Hematopoietic multipotent progenitor cell treated with erythropoietin and hydrocortisone succinate and interleukin-3 and kit ligand, for 8 days (in vitro differentiated cells): ENCODE measurements around the gene SPANXN3.
"Not testable (repeated sequence)": the region's sequence is repeated elsewhere in the genome, so short reads cannot be mapped to it uniquely, and the experiment has no call there.

ENCODE experiments used
- DNase-seq: peaks from one replicate; pipeline ENCODE4 v3.0.0-alpha.2; 2015

Gene SPANXN3, protein sequence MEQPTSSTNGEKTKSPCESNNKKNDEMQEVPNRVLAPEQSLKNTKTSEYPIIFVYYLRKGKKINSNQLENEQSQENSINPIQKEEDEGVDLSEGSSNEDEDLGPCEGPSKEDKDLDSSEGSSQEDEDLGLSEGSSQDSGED

GRCh38 chrX:143517375-143517774 is at the start of gene SPANXN3:
SPANXN3 (minus strand) TSS chrX:143517475; CDS start chrX:143517391, 84 bp downstream.
- not testable (repeated sequence) for DNase-seq

- DNase-seq: no peak
These were observed 18.9 kb upstream of the SPANXN3 start for GRCh38 chrX:143536176-143536575.

DNA sequence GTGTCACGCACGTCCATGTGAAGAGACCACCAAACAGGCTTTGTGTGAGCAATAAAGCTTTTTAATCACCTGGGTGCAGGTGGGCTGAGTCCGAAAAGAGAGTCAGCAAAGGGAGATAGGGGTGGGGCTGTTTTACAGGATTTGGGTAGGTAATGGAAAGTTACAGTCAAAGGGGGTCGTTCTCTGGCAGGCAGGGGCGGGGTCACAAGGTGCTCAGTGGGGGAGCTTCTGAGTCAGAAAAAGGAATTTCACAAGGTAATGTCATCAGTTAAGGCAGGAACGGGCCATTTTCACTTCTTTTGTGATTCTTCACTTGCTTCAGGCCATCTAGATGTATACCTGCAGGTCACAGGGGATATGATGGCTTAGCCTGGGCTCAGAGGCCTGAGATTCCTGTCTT is 15.1 kb downstream of the SPANXN3 start:
- not testable (repeated sequence) for DNase-seq

GRCh38 chrX:143500751-143501150 is 16.5 kb downstream of the SPANXN3 start:
- no peak for DNase-seq

DNA sequence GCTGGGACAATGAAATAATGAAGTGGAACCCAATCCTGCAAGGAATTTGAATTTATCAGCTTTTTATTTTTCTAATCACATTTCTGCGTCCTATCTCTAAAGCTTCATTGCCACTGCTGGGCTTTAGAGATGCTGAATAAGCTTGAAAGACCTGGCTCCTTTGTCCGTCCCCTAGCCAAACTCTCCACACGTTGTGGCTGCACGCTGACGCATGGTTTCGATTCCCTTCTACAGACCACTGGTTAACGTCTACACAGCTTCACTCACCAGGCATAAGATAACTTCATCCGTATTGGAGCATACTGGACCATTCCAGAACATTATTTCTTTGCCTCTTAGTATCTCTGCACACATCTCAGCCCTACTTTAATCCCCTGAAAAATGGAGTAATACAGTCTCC is 31.2 kb downstream of the SPANXN3 start:
- no peak for DNase-seq

DNA sequence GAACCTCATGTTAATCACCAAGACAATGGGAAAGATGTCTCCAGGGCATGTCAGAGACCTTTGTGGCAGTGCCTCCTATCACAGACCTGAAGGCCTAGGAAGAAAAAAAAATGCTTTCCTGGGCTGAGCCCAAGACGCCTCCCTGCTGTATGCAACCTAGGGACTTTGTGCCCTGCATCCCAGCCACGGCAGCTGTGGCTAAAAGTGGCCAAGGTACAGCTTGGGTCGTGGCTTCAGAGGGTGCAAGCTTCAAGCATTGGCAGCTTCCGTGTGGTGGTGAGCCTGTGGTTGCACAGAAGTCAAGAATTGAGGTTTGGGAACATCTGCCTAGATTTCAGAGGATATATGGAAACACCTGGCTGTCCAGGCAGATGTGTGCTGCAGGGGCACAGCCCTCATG is 40.5 kb downstream of the SPANXN3 start:
- no peak for DNase-seq

GRCh38 chrX:143472347-143472938 is 44.8 kb downstream of the SPANXN3 start:
- no peak for DNase-seq

DNA sequence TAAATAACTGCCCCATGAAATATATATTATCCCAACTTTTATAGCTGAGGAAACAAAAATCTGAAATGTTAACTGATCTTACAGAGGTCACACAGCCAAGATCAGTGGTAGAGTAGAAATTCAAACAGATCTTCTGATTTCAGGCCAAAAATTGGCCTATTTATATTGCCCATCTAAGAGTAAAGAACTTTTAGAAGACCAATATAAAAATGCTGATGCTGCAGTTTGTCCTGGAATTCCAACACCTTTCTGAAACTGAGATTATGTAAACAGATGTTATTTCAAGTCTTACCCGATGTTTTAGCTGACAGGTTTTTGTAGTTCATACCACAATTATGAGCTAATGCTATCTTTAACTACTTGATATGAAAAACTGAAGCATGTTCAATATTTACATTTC is 51.1 kb downstream of the SPANXN3 start:
- DNase-seq: no peak

GRCh38 chrX:143462696-143463095 is 54.6 kb downstream of the SPANXN3 start:
- no peak for DNase-seq

DNA sequence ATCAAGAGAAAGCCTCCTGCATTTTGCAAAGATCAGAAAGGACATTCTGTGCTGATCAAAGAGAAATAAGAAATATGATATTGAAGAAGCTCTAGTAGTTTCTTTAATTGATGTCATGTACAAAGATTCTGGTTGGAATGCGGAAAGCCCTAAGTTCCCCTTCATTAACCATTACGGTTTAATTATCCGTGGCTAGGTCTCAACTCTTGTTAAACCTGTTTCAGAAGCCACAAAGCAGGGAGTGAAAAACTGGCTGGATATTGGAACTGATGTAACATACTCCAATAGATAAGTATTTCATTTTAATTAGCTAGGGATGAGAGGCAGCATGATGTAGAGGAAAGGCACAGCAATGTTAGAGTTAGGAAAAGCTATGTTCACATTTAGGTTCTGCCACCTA is 55.7 kb downstream of the SPANXN3 start:
- no peak for DNase-seq
